H1 (cell line): ENCODE data around the gene ARHGAP6. TPM values are rescaled to one million over a fixed set of nuclear protein-coding genes. Genes with fewer than 3 reads are reported as not detected.

Source experiments
- CTCF ChIA-PET: fragments of 300-600 bp; sonication (Branson Sonifier 250); formaldehyde crosslinking; loops from one replicate; lab custom pipeline; 2021; ENCODE audit not compliant: partially characterized antibody; lab: Charles Lee
- POLR2A ChIA-PET: fragments of 300-600 bp; sonication (Branson Sonifier 250); formaldehyde crosslinking; loops from one replicate; lab custom pipeline; 2021; ENCODE audit warnings: inconsistent platforms; ENCODE audit not compliant: partially characterized antibody; lab: Charles Lee
- DNase-seq, 2 experiments: peaks; one replicate each; pipeline versions ENCODE4 v3.0.0 to v3.0.0-alpha.2; 2010 to 2022; ENCODE audit warnings: low spot score in 2 of 2, low read depth in 1 of 2, mixed read lengths in 1 of 2
- FAIRE-seq: peaks from 2 replicates; lab custom pipeline; 2011; peaks lifted over from hg19 to GRCh38; lab: Jason Lieb, UNC
- H2AFZ ChIP-seq: 2 replicates; pipeline ENCODE4 v1.8.1; 2012; ENCODE audit warnings: low read length, inconsistent platforms
- H2AK5ac ChIP-seq: 2 replicates; pipeline ENCODE4 v1.6.1; 2013; ENCODE audit warnings: low read depth, low read length
- H2BK120ac ChIP-seq: replicated peaks from 2 replicates; pipeline ENCODE3; 2013; ENCODE audit warnings: low read depth, low read length, inconsistent platforms
- H2BK12ac ChIP-seq: 2 replicates; pipeline ENCODE4 v1.6.1; 2013; ENCODE audit warnings: low read depth, low read length
- H2BK15ac ChIP-seq: 2 replicates; pipeline ENCODE4 v1.6.1; 2013; ENCODE audit warnings: low read length
- H2BK20ac ChIP-seq: 2 replicates; pipeline ENCODE4 v1.6.1; 2013; ENCODE audit warnings: low read length
- H2BK5ac ChIP-seq: 2 replicates; pipeline ENCODE4 v1.6.1; 2013; ENCODE audit warnings: low read depth, low read length
- H3K14ac ChIP-seq: 2 replicates; pipeline ENCODE4 v1.6.1; 2013; ENCODE audit warnings: inconsistent platforms; ENCODE audit not compliant: insufficient read length
- H3K18ac ChIP-seq: 2 replicates; pipeline ENCODE4 v1.6.1; 2013; ENCODE audit warnings: low read length; ENCODE audit errors: extremely low read depth
- H3K23ac ChIP-seq: 2 replicates; pipeline ENCODE4 v1.6.1; 2013; ENCODE audit warnings: inconsistent platforms; ENCODE audit not compliant: insufficient read length
- H3K23me2 ChIP-seq: 2 replicates; pipeline ENCODE4 v1.6.1; 2013; ENCODE audit warnings: low read depth, low read length
- H3K27ac ChIP-seq: 2 replicates; pipeline ENCODE4 v1.6.1; 2011; ENCODE audit warnings: low read depth, low read length, inconsistent platforms
- H3K27me3 ChIP-seq, 4 experiments: replicated peaks in 1 of 4; 1 replicate in 1 of 4; 2 replicates in 3 of 4; pipeline versions ENCODE4 v1.6.1 to v1.8.1; 2011 to 2013; ENCODE audit warnings: low read length in 3 of 4, mild to moderate bottlenecking in 3 of 4, inconsistent platforms in 2 of 4, mixed read lengths in 2 of 4, moderate library complexity in 1 of 4; ENCODE audit not compliant: control insufficient read depth in 3 of 4, insufficient read depth in 3 of 4; ENCODE audit errors: extremely low read depth in 1 of 4
- H3K36me3 ChIP-seq, 4 experiments: 2 replicates each; pipeline versions ENCODE4 v1.6.1 to v1.8.1; 2011 to 2013; ENCODE audit warnings: mild to moderate bottlenecking in 4 of 4, low read length in 3 of 4, moderate library complexity in 2 of 4, control low read depth in 1 of 4, inconsistent platforms in 1 of 4; ENCODE audit not compliant: insufficient read depth in 4 of 4, control insufficient read depth in 2 of 4
- H3K4ac ChIP-seq: replicated peaks from 2 replicates; pipeline ENCODE3; 2013; ENCODE audit warnings: low read length, low read depth, mixed read lengths, inconsistent platforms; ENCODE audit not compliant: insufficient read length
- H3K4me1 ChIP-seq, 4 experiments: replicated peaks in 1 of 4; 1 replicate in 1 of 4; 2 replicates in 3 of 4; pipeline versions ENCODE4 v1.6.1 to v1.8.1; 2011 to 2013; ENCODE audit warnings: low read length in 3 of 4, inconsistent platforms in 2 of 4, mixed read lengths in 1 of 4; ENCODE audit not compliant: insufficient read depth in 4 of 4, control insufficient read depth in 3 of 4
- H3K4me2 ChIP-seq, 2 experiments: 2 replicates each; pipeline versions ENCODE4 v1.6.1 to v1.8.1; 2011 to 2013; ENCODE audit warnings: low read depth in 2 of 2, low read length in 2 of 2, control low read depth in 1 of 2, inconsistent platforms in 1 of 2, mild to moderate bottlenecking in 1 of 2; ENCODE audit not compliant: insufficient read depth in 1 of 2
- H3K4me3 ChIP-seq, 4 experiments: fragments of 200-600, 300-600 bp in 1 of 4; sonication (generic), shearing (Covaris generic), sonication (Bioruptor Twin) in 1 of 4; 2 replicates each; pipeline versions ENCODE4 v1.5.1 to v1.8.1; 2011 to 2016; ENCODE audit warnings: low read length in 4 of 4, low read depth in 3 of 4, control low read depth in 2 of 4, inconsistent platforms in 2 of 4, mild to moderate bottlenecking in 2 of 4, mixed read lengths in 1 of 4, moderate library complexity in 1 of 4; ENCODE audit not compliant: insufficient read depth in 2 of 4; ENCODE audit errors: extremely low read depth in 1 of 4
- H3K56ac ChIP-seq: replicated peaks from 2 replicates; pipeline ENCODE3; 2013; ENCODE audit warnings: low read depth, mild to moderate bottlenecking, mixed read lengths, low read length, inconsistent platforms; ENCODE audit not compliant: insufficient read length
- H3K79me1 ChIP-seq: 2 replicates; pipeline ENCODE4 v1.6.1; 2013; ENCODE audit warnings: low read depth, low read length, control low read depth
- H3K79me2 ChIP-seq, 2 experiments: 2 replicates each; pipeline versions ENCODE4 v1.6.1 to v1.8.1; 2012 to 2013; ENCODE audit warnings: low read length in 2 of 2, mild to moderate bottlenecking in 2 of 2, inconsistent platforms in 1 of 2; ENCODE audit not compliant: insufficient read depth in 2 of 2, control insufficient read depth in 1 of 2
- H3K9ac ChIP-seq, 4 experiments: replicated peaks in 1 of 4; 1 replicate in 1 of 4; 2 replicates in 3 of 4; pipeline versions ENCODE4 v1.6.1 to v1.8.1; 2011 to 2013; ENCODE audit warnings: low read depth in 3 of 4, low read length in 3 of 4, control low read depth in 2 of 4, mild to moderate bottlenecking in 2 of 4, moderate library complexity in 2 of 4, inconsistent platforms in 1 of 4; ENCODE audit errors: extremely low read depth in 1 of 4
- H3K9me3 ChIP-seq, 2 experiments: 2 replicates each; pipeline versions ENCODE4 v1.6.1 to v1.8.1; 2012 to 2013; ENCODE audit warnings: mild to moderate bottlenecking in 2 of 2, moderate library complexity in 2 of 2, control low read depth in 1 of 2, inconsistent platforms in 1 of 2, low read depth in 1 of 2, low read length in 1 of 2, mixed read lengths in 1 of 2; ENCODE audit not compliant: insufficient read depth in 2 of 2
- H4K20me1 ChIP-seq, 2 experiments: replicated peaks in 1 of 2; 2 replicates each; pipeline versions ENCODE3 to v1.8.1; 2011 to 2013; ENCODE audit warnings: inconsistent platforms in 2 of 2, low read length in 2 of 2, mild to moderate bottlenecking in 1 of 2; ENCODE audit not compliant: insufficient read depth in 2 of 2, control insufficient read depth in 1 of 2
- H4K5ac ChIP-seq: 2 replicates; pipeline ENCODE4 v1.6.1; 2013; ENCODE audit warnings: low read length, low read depth, mixed read lengths, inconsistent platforms; ENCODE audit not compliant: insufficient read length
- H4K8ac ChIP-seq: 2 replicates; pipeline ENCODE4 v1.8.0; 2013; ENCODE audit warnings: mild to moderate bottlenecking, moderate library complexity, low read length, inconsistent platforms; ENCODE audit not compliant: insufficient read depth; ENCODE audit errors: extremely low read depth
- H4K91ac ChIP-seq: replicated peaks from 2 replicates; pipeline ENCODE3; 2013; ENCODE audit warnings: low read length, mixed read lengths, inconsistent platforms; ENCODE audit not compliant: insufficient read length
- ASH2L ChIP-seq: fragments of 200-600, 300-600 bp; sonication (generic); IDR thresholded peaks from one replicate; pipeline ENCODE4 v1.7.1; 2017; ENCODE audit warnings: low read length
- BCL11A ChIP-seq, 2 experiments: IDR thresholded peaks; one replicate each; pipeline ENCODE4 v1.6.1; 2011; ENCODE audit warnings: low read depth in 2 of 2, low read length in 2 of 2, mild to moderate bottlenecking in 2 of 2
- BRCA1 ChIP-seq: IDR thresholded peaks from 2 replicates; pipeline ENCODE4 v1.6.1; 2012; ENCODE audit warnings: low read depth, low read length, improper control_type of control experiment
- CEBPB ChIP-seq: IDR thresholded peaks from 2 replicates; pipeline ENCODE4 v1.6.1; 2012; ENCODE audit warnings: low read depth, low read length
- CREB1 ChIP-seq: IDR thresholded peaks from 2 replicates; pipeline ENCODE4 v1.6.1; 2012; ENCODE audit warnings: inconsistent platforms
- GABPA ChIP-seq: IDR thresholded peaks from 2 replicates; pipeline ENCODE4 v1.6.1; 2011; ENCODE audit warnings: mild to moderate bottlenecking, low read length, moderate library complexity, borderline replicate concordance; ENCODE audit not compliant: insufficient read depth
- JUN ChIP-seq: IDR thresholded peaks from 2 replicates; pipeline ENCODE4 v1.6.1; 2011; ENCODE audit warnings: low read depth, mild to moderate bottlenecking, improper control_type of control experiment, low read length
- KDM1A ChIP-seq: fragments of 200-600, 300-600 bp; sonication (generic); IDR thresholded peaks from 2 replicates; pipeline ENCODE4 v1.7.1; 2016; ENCODE audit warnings: mild to moderate bottlenecking, low read length, borderline replicate concordance
- KDM4A ChIP-seq: IDR thresholded peaks from one replicate; pipeline ENCODE4 v1.7.1; 2012; ENCODE audit warnings: low read depth, mild to moderate bottlenecking, moderate library complexity, low read length, inconsistent platforms; ENCODE audit not compliant: severe bottlenecking
- NANOG ChIP-seq: IDR thresholded peaks from 2 replicates; pipeline ENCODE4 v1.6.1; 2011; ENCODE audit warnings: low read length, low read depth, mild to moderate bottlenecking, inconsistent platforms; ENCODE audit not compliant: insufficient read depth, poor library complexity, severe bottlenecking
- SP2 ChIP-seq: IDR thresholded peaks from 2 replicates; pipeline ENCODE4 v1.6.1; 2012; ENCODE audit warnings: mild to moderate bottlenecking, low read length, inconsistent platforms
- TAF7 ChIP-seq: optimal IDR thresholded peaks from 2 replicates; pipeline ENCODE3; 2011; ENCODE audit warnings: low read depth, mild to moderate bottlenecking, inconsistent platforms, low read length, moderate library complexity, borderline replicate concordance
- USF2 ChIP-seq: IDR thresholded peaks from 2 replicates; pipeline ENCODE4 v1.6.1; 2011; ENCODE audit warnings: low read length, improper control_type of control experiment
- ZNF274 ChIP-seq: IDR thresholded peaks from 2 replicates; pipeline ENCODE4 v1.7.0; 2012; ENCODE audit warnings: low read length, borderline replicate concordance; ENCODE audit errors: extremely low read depth
- WGBS, 2 experiments: shearing (Covaris generic) in 1 of 2; methylation state at CpG; one replicate each; pipeline versions ENCODE4 v1.1.6 to v1.1.7; 2013 to 2015; ENCODE audit warnings: low lambda C conversion rate in 2 of 2, mixed read lengths in 2 of 2, inconsistent platforms in 1 of 2, low coverage in 1 of 2, missing lambda C conversion rate in 1 of 2; ENCODE audit not compliant: insufficient replicate concordance in 2 of 2, insufficient coverage in 1 of 2, insufficient read length in 1 of 2; ENCODE audit errors: extremely low coverage in 1 of 2, missing lambda C conversion rate in 1 of 2; 5-methylcytosine and 5-hydroxymethylcytosine counted together
- polyA plus RNA-seq, 7 experiments: library from polyadenylated mRNA; depleted of rRNA in 3 of 7; stranded (reverse) in 5 of 7; unstranded in 2 of 7; fragments of >200 nt in 5 of 7; fragments of 200-250 nt in 2 of 7; gene quantifications; 1 replicate in 5 of 7; 2 replicates in 1 of 7; 4 replicates in 1 of 7; pipeline versions ENCODE4 v1.2.1 to v1.2.3, GENCODE V29; 2011 to 2013; ENCODE audit warnings: missing spikeins in 2 of 7, mixed read lengths in 2 of 7
- total RNA-seq: library from RNA; stranded (reverse); fragmentation: NEBNext Ultra II Directional; extraction: Animal tissue kit (Norgen Biotek cat#: 25700); gene quantifications from 2 replicates; pipeline ENCODE4 v1.2.1, GENCODE V29; 2021

Gene ARHGAP6
- total and polyA plus RNA-seq, 2 of the 8 experiments (the other 6 are each of a cell fraction or from before 2014, with no cell fraction given) = 0.35 to 0.82 TPM

GRCh38 chrX:11419102-11419501 is 246.6 kb downstream of the ARHGAP6 start:
- WGBS, 2 experiments = 92% methylated on average over 6 of the region's 6 CpGs; no CpG with 5 or more reads in 1 of the 2 experiments
- no peak for FAIRE-seq
- TF ChIP-seq KDM4A (no peak), KDM1A (no peak), JUN (no peak), CEBPB (no peak), TAF7 (no peak), USF2 (no peak), BCL11A (IDR thresholded peaks at IDR 0.05; ENCODE audit: low read depth in 2 of 2, low read length in 2 of 2) (no peak), GABPA (no peak), ZNF274 (no peak), NANOG (no peak), SP2 (no peak), ASH2L (no peak), BRCA1 (no peak), CREB1 (no peak)

More at GRCh38 chrX:11419102-11419501, 246.6 kb downstream of the ARHGAP6 start:
- Histone ChIP-seq H3K4ac (no peak overlapping the region), H3K36me3 (no peaks in the 10 kb centered on the region), H2BK20ac (no peak overlapping the region), H3K9me3 (no peaks in the 10 kb centered on the region), H3K79me2 (no peaks in the 10 kb centered on the region), H2BK12ac (no peak overlapping the region), H2BK5ac (no peak overlapping the region), H2BK120ac (no peak overlapping the region), H3K4me3 (no peak overlapping the region), H4K5ac (no peak overlapping the region), H3K56ac (no peak overlapping the region), H2BK15ac (no peak overlapping the region), H3K27ac (no peak overlapping the region), H3K79me1 (no peaks in the 10 kb centered on the region), H3K23ac (no peak overlapping the region), H3K4me1 (no peaks in the 10 kb centered on the region), H3K14ac (no peak overlapping the region), H4K20me1 (no peaks in the 10 kb centered on the region), H2AK5ac (no peak overlapping the region), H3K27me3 (no peaks in the 10 kb centered on the region), H3K18ac (no peak overlapping the region), H4K91ac (no peak overlapping the region), H3K9ac (no peak overlapping the region), H3K4me2 (no peak overlapping the region), H4K8ac (no peak overlapping the region), H2AFZ (no peak overlapping the region), H3K23me2 (no peaks in the 10 kb centered on the region)
- POLR2A ChIA-PET = interaction anchor here (0.6 kb wide), 1 partner anchor 33 kb away, joined by 4 read pairs; no protein-coding TSS in a partner anchor
- DNase-seq = no peak
- CTCF ChIA-PET = no interaction called here
